IMR-90 (cell line): ENCODE data around the gene KRT86.

ENCODE experiments used
- CTCF ChIP-seq: conservative IDR thresholded peaks from 2 replicates; pipeline ENCODE4 v1.5.1; 2012; ENCODE audit warnings: mild to moderate bottlenecking, low read depth, low read length, improper control_type of control experiment
- MXI1 ChIP-seq: IDR thresholded peaks from 2 replicates; pipeline ENCODE4 v1.6.1; 2012; ENCODE audit warnings: low read depth, mild to moderate bottlenecking, low read length, moderate library complexity, borderline replicate concordance
- POLR2A ChIP-seq: IDR thresholded peaks from 2 replicates; pipeline ENCODE4 v1.6.1; 2012; ENCODE audit warnings: mild to moderate bottlenecking, low read depth, low read length
- RFX5 ChIP-seq: IDR thresholded peaks from 2 replicates; pipeline ENCODE4 v1.8.0; 2012; ENCODE audit warnings: low read depth, mild to moderate bottlenecking, low read length, moderate library complexity

- TF ChIP-seq CTCF (no peak), RFX5 (no peak), POLR2A (no peak), MXI1 (no peak)
Observed at GRCh38 chr12:52296572-52297215, 22.2 kb downstream of the KRT86 start.
